K562 (cell line): ENCODE measurements around the gene PARD3B. TPM values are rescaled to one million over a fixed set of nuclear protein-coding genes. Genes with fewer than 3 reads are reported as not detected.

Source experiments
- ATAC-seq: fragments of 200-7000 bp; cut with Tn5 transposase; 3 replicates; pipeline ENCODE4 v1.9.1; 2020; ENCODE audit warnings: moderate library complexity
- BruUV-seq: library from RNA; stranded (reverse); fragments of 400-500 nt; replicated peaks from 2 replicates; lab custom pipeline; 2021; lab: Mats Ljungman, UMichigan
- CTCF ChIA-PET: fragments of 300-600 bp; formaldehyde crosslinking; extraction: SDS; loops from one replicate; lab custom pipeline; 2021; ENCODE audit warnings: low intra/inter-chr PET ratio; lab: Yijun Ruan, JAX
- POLR2A ChIA-PET: fragments of 300-600, 350-650 bp; sonication (Branson Sonifier 250); formaldehyde crosslinking; extraction: SDS; loops from one replicate; lab custom pipeline; 2021; ENCODE audit warnings: antibody characterized with exemption, inconsistent platforms; lab: Yijun Ruan, JAX
- DNase-seq, 4 experiments: peaks; one replicate each; pipeline versions ENCODE4 v3.0.0 to v3.0.0-alpha.2; 2011 to 2018; ENCODE audit warnings: low spot score in 3 of 4, mixed read lengths in 3 of 4; ENCODE audit errors: extremely low read depth in 1 of 4
- FAIRE-seq: peaks from 2 replicates; lab custom pipeline; 2011; peaks lifted over from hg19 to GRCh38; lab: Jason Lieb, UNC
- H2AFZ ChIP-seq: 2 replicates; pipeline ENCODE4 v1.6.0; 2011; ENCODE audit warnings: low read depth, low read length, control low read depth, inconsistent platforms
- H3K27ac ChIP-seq: fragments of 200-600 bp; 3 replicates; pipeline ENCODE4 v1.8.0; 2011; ENCODE audit warnings: low read depth, mild to moderate bottlenecking, control low read depth, inconsistent platforms, low read length, moderate library complexity, mixed read lengths; ENCODE audit errors: extremely low read depth
- H3K27me3 ChIP-seq, 2 experiments: fragments of 300-600 bp in 1 of 2; 2 replicates in 1 of 2; 3 replicates in 1 of 2; pipeline versions ENCODE4 v1.6.0 to v1.8.0; 2011; ENCODE audit warnings: inconsistent platforms in 2 of 2, low read length in 2 of 2, mild to moderate bottlenecking in 1 of 2, mixed read lengths in 1 of 2, moderate library complexity in 1 of 2; ENCODE audit not compliant: control insufficient read depth in 2 of 2, insufficient read depth in 2 of 2
- H3K36me3 ChIP-seq: fragments of 300-600 bp; 3 replicates; pipeline ENCODE4 v1.8.0; 2011; ENCODE audit warnings: mild to moderate bottlenecking, low read length, inconsistent platforms; ENCODE audit not compliant: control insufficient read depth, insufficient read depth
- H3K4me1 ChIP-seq, 2 experiments: fragments of 200-600 bp in 1 of 2; replicated peaks in 1 of 2; 2 replicates in 1 of 2; 3 replicates in 1 of 2; pipeline versions ENCODE4 v1.5.1 to v1.8.0; 2011; ENCODE audit warnings: inconsistent platforms in 2 of 2, low read length in 2 of 2, mild to moderate bottlenecking in 1 of 2, mixed read lengths in 1 of 2, moderate library complexity in 1 of 2; ENCODE audit not compliant: control insufficient read depth in 2 of 2, insufficient read depth in 2 of 2
- H3K4me2 ChIP-seq: 2 replicates; pipeline ENCODE4 v1.6.1; 2011; ENCODE audit warnings: low read length, control low read depth, inconsistent platforms, mixed read lengths; ENCODE audit not compliant: insufficient read depth
- H3K4me3 ChIP-seq: fragments of 200-600 bp; sonication (generic), shearing (Covaris generic); 2 replicates; pipeline ENCODE4 v1.5.1; 2016; ENCODE audit warnings: control low read depth, inconsistent platforms
- H3K79me2 ChIP-seq: fragments of 200-600 bp; 3 replicates; pipeline ENCODE4 v1.8.0; 2011; ENCODE audit warnings: low read length, inconsistent platforms; ENCODE audit not compliant: control insufficient read depth, insufficient read depth
- H3K9ac ChIP-seq, 2 experiments: 2 replicates each; pipeline versions ENCODE4 v1.6.0 to v1.6.1; 2011; ENCODE audit warnings: low read depth in 2 of 2, low read length in 2 of 2, control low read depth in 1 of 2, inconsistent platforms in 1 of 2, mild to moderate bottlenecking in 1 of 2, mixed read lengths in 1 of 2; ENCODE audit not compliant: insufficient read depth in 1 of 2
- H3K9me1 ChIP-seq: one replicate; pipeline ENCODE4 v1.6.0; 2011; ENCODE audit warnings: inconsistent platforms, mild to moderate bottlenecking, low read length, moderate library complexity; ENCODE audit not compliant: control insufficient read depth, insufficient read depth
- H3K9me3 ChIP-seq: replicated peaks from 2 replicates; pipeline ENCODE4 v1.5.1; 2011; ENCODE audit warnings: low read depth, low read length, inconsistent platforms; ENCODE audit not compliant: control insufficient read depth, insufficient read depth
- H4K20me1 ChIP-seq: replicated peaks from 2 replicates; pipeline ENCODE4 v1.6.1; 2011; ENCODE audit warnings: low read length, inconsistent platforms, mixed read lengths; ENCODE audit not compliant: control insufficient read depth, insufficient read depth
- EHMT2 ChIP-seq: fragments of 450-650 bp; IDR thresholded peaks from 2 replicates; pipeline ENCODE4 v1.6.1; 2018; ENCODE audit warnings: antibody characterized with exemption
- EWSR1 ChIP-seq: fragments of 450-650 bp; IDR thresholded peaks from 2 replicates; pipeline ENCODE4 v1.6.1; 2018; ENCODE audit warnings: borderline replicate concordance, mild to moderate bottlenecking, low read depth, moderate library complexity; ENCODE audit not compliant: partially characterized antibody
- MAFK ChIP-seq: IDR thresholded peaks from 2 replicates; pipeline ENCODE4 v1.6.1; 2011; ENCODE audit warnings: low read length, improper control_type of control experiment
- TARDBP ChIP-seq: fragments of 450-650 bp; IDR thresholded peaks from 2 replicates; pipeline ENCODE4 v1.6.1; 2016
- ZFPM2 ChIP-seq: fragments of 250-450 bp; sonication (Bioruptor Pico); IDR thresholded peaks from 2 replicates; pipeline ENCODE4 v1.5.1; 2022; ENCODE audit warnings: mild to moderate bottlenecking
- ZNF3 ChIP-seq: fragments of 250-450 bp; sonication (Bioruptor Pico); IDR thresholded peaks from 2 replicates; pipeline ENCODE4 v1.5.0; 2021; ENCODE audit warnings: mild to moderate bottlenecking, moderate library complexity
- ZNF354B ChIP-seq: fragments of 250-450 bp; sonication (Bioruptor Pico); IDR thresholded peaks from 2 replicates; pipeline ENCODE4 v1.4.0; 2020
- WGBS: fragments of 100-300 bp; shearing (Covaris generic); methylation state at CpG from one replicate; pipeline ENCODE4 v1.1.6; 2016; ENCODE audit warnings: low coverage, mixed read lengths; ENCODE audit not compliant: insufficient coverage; ENCODE audit errors: missing lambda C conversion rate; 5-methylcytosine and 5-hydroxymethylcytosine counted together
- in situ Hi-C: fragments of 300-500 bp; cut with MboI; formaldehyde crosslinking; loops from 4 replicates; pipeline ENCODE4 v1.15.0; 2018; ENCODE audit warnings: inconsistent platforms, mixed read lengths
- intact Hi-C: fragments of 100-400 bp; cut with micrococcal nuclease; formaldehyde crosslinking; loops from 2 replicates; pipeline ENCODE4 v1.14.2; 2022
- polyA plus RNA-seq, 8 experiments: library from polyadenylated mRNA; depleted of rRNA in 4 of 8; stranded (reverse) in 5 of 8; unstranded in 3 of 8; fragments of >200 nt; fragmentation: Nextera tagmentation in 2 of 8; fragmentation: Illumina TruSeq in 1 of 8; extraction: Ambion mirVana in 2 of 8; extraction: Trizol in 1 of 8; gene quantifications; 2 replicates each; pipeline versions ENCODE4 v1.2.1 to v1.2.3, GENCODE V29; 2011 to 2014; ENCODE audit warnings: inconsistent platforms in 1 of 8, missing spikeins in 1 of 8
- total RNA-seq, 7 experiments: library from RNA; depleted of rRNA in 6 of 7; stranded (reverse); fragments of >200 nt in 6 of 7; fragmentation: Illumina TruSeq in 2 of 7; extraction: Trizol in 2 of 7; gene quantifications; 2 replicates each; pipeline versions ENCODE4 v1.2.1 to v1.2.3, GENCODE V29; 2011 to 2021; ENCODE audit warnings: low replicate concordance in 1 of 7
- TF ChIP-seq, protein P1 (sequence below): fragments of 450-650 bp; formaldehyde crosslinking; IDR thresholded peaks from 2 replicates; pipeline ENCODE4 v1.4.0; 2020; ENCODE audit warnings: mild to moderate bottlenecking
- TF ChIP-seq, protein P2 (sequence below): fragments of 250-450 bp; sonication (Bioruptor Pico); IDR thresholded peaks from 2 replicates; pipeline ENCODE4 v1.5.0; 2020; ENCODE audit warnings: mild to moderate bottlenecking, borderline replicate concordance
- TF ChIP-seq, protein P3 (sequence below), 2 experiments: fragments of 450-650 bp in 1 of 2; IDR thresholded peaks; 2 replicates each; pipeline ENCODE4 v1.6.1; 2011 to 2017; ENCODE audit warnings: low read depth in 2 of 2, antibody characterized with exemption in 1 of 2, borderline replicate concordance in 1 of 2, low read length in 1 of 2, mild to moderate bottlenecking in 1 of 2, mixed read lengths in 1 of 2; ENCODE audit not compliant: control insufficient read depth in 1 of 2

Gene PARD3B
- total and polyA plus RNA-seq, 9 of the 15 experiments (the other 6 are each of a cell fraction or from before 2014, with no cell fraction given), result 0.15 to 3.0 (median 1.1) TPM

DNA sequence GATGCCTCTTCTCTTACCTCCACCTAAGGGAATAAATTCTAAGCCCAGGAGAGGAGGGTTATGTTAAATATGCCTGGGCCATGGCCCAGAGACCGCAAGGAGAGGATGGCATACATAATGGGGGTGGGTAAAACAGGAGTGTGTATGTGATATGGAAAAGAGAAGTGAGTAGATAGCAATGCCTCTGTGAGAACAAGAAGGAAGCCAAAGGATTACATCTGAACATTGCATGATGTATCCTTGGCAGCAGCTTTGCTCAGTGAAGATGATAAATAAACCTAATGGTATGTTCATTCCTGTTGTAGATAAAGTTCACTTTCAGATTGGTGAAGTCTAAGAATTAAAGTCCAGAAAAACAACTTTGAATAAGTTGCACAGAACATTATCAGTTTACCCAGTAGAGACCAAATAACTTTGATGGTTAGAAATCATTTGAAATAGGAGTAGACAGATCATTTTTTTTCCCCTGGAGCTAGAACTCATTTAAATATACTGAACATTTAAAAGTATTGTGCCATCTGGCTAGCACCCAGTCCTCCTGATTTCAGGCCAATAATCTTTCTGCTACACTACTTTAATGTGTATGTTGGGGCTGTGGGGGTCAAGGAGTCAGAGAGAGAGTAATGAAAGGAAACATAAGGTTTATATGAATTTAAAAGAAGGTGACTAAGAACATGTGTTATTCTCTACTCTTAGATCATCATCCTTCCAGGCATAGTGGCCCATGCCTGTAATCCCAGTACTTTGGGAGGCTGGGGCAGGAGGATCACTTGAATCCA, 231.7 kb downstream of the PARD3B start:
- ATAC-seq, result no peak

More for the DNA sequence above, 231.7 kb downstream of the PARD3B start:
- Histone ChIP-seq H3K4me2 (no peak overlapping the region), H3K79me2 (no peaks in the 10 kb centered on the region), H3K9ac (no peak overlapping the region), H3K27me3 (no peaks in the 10 kb centered on the region), H3K27ac (no peak overlapping the region), H3K9me3 (no peaks in the 10 kb centered on the region), H3K4me3 (no peak overlapping the region), H2AFZ (no peak overlapping the region), H4K20me1 (no peaks in the 10 kb centered on the region), H3K4me1 (no peaks in the 10 kb centered on the region), H3K36me3 (no peaks in the 10 kb centered on the region), H3K9me1 (no peaks in the 10 kb centered on the region)
- in situ Hi-C loops, result no loop called here
- intact Hi-C loops, result no loop called here
- DNase-seq (no peak), FAIRE-seq (no peak)
- no TSS peak for BruUV-seq
- ChIA-PET POLR2A (no interaction called here), CTCF (no interaction called here)
- no peak for TF ChIP-seq ZFPM2 (CRISPR knock-in tag)
- no peak for TF ChIP-seq EHMT2
- no peak for TF ChIP-seq TARDBP
- TF ChIP-seq, protein P1, sequence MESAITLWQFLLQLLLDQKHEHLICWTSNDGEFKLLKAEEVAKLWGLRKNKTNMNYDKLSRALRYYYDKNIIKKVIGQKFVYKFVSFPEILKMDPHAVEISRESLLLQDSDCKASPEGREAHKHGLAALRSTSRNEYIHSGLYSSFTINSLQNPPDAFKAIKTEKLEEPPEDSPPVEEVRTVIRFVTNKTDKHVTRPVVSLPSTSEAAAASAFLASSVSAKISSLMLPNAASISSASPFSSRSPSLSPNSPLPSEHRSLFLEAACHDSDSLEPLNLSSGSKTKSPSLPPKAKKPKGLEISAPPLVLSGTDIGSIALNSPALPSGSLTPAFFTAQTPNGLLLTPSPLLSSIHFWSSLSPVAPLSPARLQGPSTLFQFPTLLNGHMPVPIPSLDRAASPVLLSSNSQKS (CRISPR knock-in tag), result no peak
- no peak for TF ChIP-seq ZNF354B (CRISPR knock-in tag)
- no peak for TF ChIP-seq EWSR1
- TF ChIP-seq, protein P2, sequence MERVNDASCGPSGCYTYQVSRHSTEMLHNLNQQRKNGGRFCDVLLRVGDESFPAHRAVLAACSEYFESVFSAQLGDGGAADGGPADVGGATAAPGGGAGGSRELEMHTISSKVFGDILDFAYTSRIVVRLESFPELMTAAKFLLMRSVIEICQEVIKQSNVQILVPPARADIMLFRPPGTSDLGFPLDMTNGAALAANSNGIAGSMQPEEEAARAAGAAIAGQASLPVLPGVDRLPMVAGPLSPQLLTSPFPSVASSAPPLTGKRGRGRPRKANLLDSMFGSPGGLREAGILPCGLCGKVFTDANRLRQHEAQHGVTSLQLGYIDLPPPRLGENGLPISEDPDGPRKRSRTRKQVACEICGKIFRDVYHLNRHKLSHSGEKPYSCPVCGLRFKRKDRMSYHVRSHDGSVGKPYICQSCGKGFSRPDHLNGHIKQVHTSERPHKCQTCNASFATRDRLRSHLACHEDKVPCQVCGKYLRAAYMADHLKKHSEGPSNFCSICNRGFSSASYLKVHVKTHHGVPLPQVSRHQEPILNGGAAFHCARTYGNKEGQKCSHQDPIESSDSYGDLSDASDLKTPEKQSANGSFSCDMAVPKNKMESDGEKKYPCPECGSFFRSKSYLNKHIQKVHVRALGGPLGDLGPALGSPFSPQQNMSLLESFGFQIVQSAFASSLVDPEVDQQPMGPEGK (CRISPR knock-in tag), result no peak
- TF ChIP-seq, protein P3, sequence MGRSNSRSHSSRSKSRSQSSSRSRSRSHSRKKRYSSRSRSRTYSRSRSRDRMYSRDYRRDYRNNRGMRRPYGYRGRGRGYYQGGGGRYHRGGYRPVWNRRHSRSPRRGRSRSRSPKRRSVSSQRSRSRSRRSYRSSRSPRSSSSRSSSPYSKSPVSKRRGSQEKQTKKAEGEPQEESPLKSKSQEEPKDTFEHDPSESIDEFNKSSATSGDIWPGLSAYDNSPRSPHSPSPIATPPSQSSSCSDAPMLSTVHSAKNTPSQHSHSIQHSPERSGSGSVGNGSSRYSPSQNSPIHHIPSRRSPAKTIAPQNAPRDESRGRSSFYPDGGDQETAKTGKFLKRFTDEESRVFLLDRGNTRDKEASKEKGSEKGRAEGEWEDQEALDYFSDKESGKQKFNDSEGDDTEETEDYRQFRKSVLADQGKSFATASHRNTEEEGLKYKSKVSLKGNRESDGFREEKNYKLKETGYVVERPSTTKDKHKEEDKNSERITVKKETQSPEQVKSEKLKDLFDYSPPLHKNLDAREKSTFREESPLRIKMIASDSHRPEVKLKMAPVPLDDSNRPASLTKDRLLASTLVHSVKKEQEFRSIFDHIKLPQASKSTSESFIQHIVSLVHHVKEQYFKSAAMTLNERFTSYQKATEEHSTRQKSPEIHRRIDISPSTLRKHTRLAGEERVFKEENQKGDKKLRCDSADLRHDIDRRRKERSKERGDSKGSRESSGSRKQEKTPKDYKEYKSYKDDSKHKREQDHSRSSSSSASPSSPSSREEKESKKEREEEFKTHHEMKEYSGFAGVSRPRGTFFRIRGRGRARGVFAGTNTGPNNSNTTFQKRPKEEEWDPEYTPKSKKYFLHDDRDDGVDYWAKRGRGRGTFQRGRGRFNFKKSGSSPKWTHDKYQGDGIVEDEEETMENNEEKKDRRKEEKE (IDR thresholded peaks at IDR 0.05; ENCODE audit: borderline replicate concordance in 1 of 2, control insufficient read depth in 1 of 2, low read depth in 2 of 2, low read length in 1 of 2), result no peak
- no peak for TF ChIP-seq ZNF3
- no peak for TF ChIP-seq MAFK
- WGBS, result 0% methylated on average over 1 of the region's 1 CpG
